Hippocampal formation (tissue), 2 donors: Measurements from ENCODE around the gene LMO1.

Experiments used
- DNase-seq, 2 donors: peaks; one replicate each; lab custom pipeline; 2025; lab: John Stamatoyannopoulos, UW

Gene LMO1

DNA sequence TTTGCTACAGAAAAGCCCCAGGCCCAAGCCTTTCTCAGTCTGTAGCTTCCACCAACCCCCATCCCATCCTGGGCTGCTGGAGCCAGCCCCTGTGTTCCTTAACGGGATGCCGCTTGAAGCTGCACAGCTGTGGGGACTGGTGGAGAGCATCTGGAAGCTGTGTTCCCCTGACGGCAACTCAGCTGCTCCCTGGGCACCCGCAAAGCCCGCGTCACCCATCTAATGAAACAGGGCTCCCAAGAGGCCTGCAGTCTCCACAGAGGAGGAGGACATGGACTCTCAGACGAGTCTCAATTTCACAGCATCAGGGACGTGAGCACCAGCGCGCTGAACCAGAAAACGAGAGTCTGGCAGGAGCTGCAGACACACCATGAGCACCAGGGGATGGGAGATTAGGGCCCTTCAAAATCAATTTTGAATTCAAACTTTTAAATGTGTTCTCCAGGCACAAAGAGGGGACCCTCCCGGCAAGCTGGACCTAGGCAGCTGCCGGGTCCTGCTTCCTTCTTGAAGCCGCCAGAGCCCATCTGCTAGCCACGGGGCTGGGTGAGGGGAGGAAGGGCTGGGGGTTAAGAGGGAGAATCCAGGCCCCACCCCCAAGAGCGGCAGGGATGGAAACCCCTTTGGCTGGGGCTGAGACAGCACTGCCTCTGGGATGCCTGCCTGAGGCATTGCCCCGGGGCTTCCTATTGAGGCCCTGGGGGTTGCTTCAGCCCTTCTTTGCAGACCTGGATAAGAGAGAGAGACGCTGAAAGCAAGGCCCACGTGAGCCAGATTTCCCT is 21.0 kb downstream of the LMO1 start:
- no peak for DNase-seq

DNA sequence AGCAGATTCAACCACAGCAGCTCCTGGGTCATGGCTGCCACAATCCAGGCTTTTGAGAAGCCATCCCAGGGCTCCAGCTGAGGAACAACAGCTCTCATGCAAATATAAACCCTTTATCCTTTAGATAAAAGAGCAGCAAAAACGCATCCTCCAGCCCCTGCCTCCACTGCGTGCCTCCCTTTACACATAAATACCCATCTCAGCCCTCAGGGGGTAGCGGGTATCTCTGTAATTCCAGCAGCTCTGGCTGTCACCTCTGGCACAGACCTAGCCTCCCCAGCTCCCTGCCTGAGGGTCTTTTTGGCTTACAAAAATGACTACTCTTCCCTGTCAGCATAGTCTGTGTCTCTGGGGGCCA is 21.6 kb downstream of the LMO1 start:
- DNase-seq = no peak

DNA sequence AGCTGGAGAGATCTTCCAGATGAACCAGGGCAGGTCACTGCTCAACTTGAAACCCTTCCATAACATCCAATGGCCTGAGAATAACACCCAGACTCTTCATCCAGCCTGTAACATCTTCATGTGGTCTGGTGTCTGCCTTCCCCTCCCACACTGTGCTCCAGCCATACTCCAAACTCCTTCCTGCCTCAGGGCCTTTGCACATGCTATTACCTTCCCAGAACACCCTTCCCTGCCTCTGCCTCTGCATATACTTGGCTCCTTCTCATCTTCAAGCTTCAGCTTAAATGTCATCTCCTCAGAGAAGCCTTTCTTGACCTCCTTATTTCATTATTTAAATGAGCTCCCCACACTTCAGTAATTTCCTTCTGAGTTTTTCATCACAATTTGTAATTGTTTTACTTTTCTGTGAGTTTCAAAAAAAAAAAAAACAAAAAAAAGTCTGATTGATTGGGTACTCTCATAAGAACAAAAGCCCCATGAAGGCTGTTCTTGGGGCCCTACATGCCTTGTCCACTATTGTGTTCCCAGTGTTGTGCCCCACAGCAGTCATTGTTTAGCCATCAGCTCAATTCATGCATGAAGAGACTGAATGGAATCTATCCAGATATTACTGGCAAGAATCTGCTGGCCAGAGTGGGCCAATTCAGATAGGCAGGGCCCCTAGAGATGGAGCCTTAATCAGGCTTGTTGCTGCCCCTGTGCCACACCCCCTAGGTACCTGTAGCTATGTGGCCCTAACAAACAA is 22.1 kb downstream of the LMO1 start:
- DNase-seq = no peak

DNA sequence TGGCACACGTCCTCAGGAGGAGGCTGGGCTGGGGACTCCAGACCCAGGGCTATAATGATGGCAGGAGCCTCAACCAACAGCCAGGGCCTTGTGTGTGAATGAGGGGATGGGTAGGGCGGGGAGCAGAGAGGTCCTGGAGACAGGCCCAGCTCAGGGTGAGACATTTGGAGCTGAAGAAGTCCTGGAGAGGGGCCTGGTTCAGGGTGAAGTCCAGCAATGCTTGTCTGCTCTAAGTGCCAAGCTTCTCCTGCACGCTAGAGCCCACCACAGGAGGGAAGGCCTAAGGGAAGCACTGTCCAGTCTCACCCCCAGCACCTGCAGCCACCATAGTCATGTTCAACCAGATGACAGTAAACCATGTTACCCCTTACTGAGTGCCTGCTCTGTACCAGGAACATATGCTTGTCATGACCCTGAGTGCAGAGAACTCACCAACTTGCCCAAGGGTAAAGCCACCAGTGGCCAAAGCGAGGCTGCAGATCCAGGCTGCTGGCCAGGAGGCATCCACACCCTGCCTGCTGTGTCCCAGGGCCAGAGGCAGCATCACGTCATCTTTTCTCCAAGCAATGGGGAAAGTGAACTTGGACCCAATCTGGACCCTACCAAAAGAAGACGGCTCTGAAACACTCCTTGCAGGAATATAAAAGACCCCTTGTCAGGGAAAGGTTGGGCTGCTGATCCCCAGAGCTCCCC is 24.0 kb downstream of the LMO1 start:
- DNase-seq = no peak

DNA sequence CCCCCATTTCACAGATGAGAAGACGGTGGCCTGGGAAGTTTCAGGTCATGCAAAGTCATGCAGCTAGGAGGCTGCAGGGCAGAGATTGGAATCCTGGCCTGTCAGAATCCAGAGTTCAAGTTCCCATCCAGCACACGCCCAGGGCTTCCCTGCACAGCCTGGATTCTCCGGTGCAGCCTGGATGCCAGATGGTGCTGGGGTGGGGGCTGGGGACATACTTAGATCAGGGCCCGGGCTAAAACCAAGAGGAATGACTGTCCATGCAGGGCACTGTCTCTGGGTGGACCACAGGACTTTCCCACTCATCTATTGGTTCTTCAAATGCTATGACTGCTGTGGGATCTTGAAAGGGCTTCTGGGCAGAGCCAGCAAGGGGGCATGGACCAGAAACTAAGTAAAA is 24.6 kb downstream of the LMO1 start:
- DNase-seq = no peak

DNA sequence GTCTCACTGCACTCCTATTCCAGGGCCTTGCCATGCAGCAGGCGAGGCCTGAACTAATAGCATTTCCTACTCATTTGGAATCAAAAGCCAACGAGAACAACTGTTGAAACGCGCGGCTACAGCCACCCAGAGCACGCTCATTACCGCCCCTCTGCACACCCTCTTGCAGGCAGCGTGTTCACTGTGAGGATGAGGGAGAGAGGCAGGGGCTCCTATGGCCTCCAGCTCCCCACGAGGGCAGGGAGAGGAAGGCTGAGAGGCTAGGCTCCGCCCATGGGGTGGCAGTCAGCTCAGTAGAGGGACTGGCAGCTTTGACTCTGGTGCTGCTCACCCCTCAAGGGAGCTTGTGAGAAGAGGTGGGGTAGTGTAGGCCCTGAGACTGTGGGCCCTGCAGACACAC is 26.2 kb downstream of the LMO1 start:
- DNase-seq = no peak

DNA sequence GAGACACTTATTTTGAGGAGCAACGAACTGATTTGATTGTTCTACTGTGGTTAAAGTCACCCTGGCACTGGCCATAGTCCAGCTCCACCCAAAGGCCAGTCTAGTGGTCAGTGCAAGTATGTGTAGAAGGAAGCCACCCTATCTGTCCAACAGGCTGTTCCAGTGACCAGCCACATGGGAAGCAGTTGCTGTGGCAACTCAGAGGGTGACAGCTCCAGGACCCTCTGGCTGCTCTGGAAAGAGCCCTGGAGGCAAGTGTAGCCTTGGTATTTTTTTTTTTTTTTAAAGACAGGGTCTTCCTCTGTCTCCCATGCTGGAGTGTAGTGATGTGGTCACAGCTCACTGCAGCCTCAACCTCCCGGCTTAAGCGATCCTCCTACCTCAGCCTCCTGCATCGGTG is 27.8 kb downstream of the LMO1 start:
- no peak for DNase-seq

DNA sequence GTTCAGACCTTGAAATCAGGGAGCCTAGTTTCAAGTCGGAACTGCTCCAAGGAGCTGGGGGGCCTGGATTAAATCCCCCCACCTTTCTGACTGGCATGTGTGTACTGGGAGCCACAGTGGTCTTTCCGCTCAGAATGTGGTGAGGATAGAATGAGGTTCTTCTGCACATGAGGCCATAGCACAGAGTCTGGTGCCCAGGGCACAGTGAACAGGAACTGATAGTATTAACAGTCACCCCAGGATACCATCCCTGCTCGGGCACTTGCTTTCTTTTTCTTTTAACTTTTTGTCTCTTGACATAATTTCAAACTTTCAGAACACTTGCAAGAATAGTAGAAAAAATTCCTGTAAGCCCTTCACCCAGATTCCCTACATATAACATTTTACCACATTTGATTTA is 28.8 kb downstream of the LMO1 start:
- no peak for DNase-seq

DNA sequence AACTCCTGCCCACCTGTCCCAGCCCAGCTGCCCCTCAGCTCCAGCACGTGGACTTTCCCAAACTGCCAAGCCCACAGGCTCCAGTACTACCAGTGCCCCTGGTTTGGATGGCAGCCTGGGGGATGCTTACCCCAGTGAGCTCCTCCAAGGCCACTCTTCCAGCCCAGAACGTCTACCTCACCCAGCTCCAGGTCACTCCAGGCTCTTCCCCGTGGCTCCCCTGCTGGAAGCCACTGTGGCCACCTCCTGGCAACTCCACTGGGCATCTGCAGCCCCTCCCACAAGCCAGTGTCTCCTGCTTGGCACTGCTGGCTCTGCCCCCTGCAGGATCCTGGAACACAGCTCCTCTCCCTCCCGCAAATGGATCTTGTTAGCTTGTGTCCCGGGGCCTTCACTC is 29.3 kb downstream of the LMO1 start:
- DNase-seq = no peak

DNA sequence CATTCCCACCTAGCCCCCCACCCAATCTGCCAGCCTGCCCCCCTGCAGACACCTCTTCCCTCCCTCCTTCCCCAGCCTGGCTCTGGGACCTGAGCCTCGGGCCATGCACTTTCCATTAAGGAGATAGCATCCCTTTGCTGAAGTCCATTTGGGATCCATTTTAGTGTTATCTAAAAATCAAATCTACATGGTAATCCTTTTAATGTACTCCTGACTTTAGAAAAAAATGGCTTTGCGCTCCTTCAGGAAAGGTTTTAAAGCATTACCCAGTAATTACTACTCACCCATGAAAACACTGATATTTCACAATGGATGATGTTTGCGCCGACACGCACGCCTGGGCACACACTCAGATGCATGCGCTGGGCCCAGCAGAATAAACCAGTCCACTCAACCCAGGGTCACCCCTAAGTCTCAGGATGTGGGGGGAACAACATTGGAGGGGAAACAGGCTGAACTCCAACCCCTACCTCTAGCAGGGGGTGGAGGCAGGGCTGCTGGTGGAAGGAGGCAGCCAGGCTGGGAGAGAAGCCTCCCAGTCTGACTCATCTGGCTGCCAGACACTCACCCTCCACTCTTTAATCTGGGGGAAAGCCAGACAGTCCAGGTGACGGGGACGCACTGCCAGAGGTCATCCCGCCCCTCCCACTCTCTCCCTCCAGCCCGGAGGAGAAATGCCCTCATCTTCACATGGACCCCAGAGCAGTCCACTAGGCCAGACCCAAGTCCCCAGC is 29.8 kb downstream of the LMO1 start:
- DNase-seq = no peak

DNA sequence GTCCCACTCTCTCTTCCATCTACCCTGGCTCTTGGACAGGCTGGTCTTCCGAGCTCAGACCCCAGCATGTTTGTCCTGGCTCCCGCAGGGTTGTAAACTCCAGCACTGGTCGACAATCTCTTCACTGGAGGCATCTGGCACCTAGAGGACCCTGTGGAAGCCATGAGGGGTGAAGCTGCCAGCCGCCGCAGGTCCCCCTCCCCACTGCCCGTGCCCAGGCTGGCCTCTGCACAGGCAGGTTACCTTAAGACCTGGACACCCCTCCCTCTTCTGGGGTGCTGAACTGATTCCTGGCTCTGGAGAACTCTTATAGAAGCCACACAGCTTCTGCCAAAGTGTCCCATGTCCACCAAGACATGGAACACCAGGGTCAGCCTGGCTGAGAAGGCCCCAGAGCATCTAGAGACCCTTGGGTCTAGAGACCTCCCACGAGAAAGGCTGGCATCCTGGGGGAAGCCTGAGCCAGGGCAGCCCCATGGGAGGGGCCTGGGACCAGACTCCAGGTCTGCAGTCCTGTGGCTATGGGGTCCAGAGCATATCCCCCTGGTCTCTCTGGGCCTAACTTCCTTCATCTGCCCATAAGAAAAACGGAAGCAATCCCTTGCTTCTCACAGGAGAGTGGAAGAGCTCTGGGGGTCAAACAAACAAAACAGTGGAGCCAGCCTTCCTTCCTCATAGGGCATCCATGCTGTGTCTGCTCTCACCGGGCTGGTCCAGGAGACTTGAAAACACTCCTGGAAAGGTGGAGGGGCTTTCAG is 30.6 kb downstream of the LMO1 start:
- no peak for DNase-seq

DNA sequence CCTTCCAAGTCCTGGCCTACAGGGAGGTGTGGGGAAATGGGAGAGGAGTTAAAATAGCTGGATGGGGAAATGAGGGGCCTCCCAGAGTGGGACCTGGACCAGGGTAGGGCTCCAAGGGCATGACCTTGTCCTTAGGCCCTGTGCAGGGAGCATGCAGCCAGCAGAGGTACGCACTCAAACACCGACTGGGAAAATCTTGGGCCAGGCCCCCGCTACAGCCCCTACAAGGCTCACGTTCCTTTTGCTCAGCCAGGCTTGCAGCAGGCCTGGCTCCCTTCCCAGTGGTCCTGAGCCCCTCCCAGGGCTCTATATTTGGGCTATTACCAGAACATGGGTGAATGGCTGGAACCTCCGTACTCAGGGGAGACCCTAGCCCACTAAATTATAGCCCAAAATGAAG is 31.3 kb downstream of the LMO1 start:
- DNase-seq = no peak

DNA sequence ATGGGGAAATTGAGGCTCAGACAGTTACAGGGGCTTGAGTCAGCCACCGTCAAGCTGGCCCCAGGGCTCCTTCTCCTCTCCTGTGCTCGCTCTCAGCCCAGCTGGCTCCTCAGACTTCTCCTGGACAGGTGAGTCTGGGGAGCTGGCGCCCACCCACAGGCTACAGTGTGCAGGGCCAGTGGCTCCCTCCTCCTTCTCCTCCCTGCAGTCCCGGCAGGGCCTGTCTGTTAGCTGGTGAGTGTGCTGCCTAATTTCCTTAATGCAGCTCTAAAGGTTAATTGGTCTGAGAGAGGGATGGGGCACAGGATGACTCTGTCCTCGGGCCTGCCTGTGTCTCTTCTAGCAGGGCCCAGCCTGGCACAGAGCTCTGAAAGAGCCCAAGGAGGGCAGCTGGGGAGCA is 31.7 kb downstream of the LMO1 start:
- no peak for DNase-seq

DNA sequence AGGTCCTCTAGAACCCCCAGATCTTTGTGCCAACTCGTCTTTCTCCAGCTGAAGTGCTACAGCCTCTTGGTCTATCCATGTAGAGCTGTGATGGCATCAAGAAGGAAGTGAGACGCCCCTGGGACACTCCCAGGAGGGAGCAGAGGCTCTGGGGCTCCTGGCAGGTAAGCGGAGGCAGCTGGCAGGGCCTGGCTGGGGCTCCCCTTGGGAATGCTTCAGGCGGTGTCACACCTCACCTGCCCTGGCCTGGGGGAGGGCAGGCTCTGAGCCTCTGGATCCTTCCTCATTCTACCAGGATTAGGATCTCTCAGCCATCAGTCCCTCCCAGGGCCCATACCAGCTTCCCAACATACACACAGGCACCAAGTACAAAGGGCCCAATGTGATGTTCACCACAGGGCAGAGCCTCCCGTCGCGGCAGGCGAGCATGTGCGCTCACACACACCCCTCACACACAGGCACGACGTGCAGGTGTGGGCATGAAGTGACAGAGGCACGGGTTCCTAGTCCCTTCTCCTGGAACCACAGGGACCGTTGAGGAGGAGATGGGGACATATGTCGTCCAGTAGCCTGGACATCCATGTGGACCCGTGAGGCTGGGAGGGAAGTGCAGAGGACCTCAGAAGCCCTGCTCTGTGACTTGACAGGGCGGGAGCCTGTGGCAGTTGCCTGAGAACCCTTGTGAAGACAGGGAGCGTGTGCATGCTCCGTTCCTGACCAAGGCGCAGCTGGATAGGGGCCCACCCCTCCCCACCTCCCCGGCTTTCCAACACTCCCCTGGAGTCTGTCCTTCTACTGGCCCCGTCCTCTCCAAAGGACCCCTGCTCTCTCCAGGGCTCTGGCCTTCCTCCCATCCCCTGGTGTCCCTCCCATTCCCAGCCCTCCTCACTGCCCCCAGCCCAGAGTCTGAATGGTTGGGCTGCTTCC is 32.5 kb downstream of the LMO1 start:
- no peak for DNase-seq

DNA sequence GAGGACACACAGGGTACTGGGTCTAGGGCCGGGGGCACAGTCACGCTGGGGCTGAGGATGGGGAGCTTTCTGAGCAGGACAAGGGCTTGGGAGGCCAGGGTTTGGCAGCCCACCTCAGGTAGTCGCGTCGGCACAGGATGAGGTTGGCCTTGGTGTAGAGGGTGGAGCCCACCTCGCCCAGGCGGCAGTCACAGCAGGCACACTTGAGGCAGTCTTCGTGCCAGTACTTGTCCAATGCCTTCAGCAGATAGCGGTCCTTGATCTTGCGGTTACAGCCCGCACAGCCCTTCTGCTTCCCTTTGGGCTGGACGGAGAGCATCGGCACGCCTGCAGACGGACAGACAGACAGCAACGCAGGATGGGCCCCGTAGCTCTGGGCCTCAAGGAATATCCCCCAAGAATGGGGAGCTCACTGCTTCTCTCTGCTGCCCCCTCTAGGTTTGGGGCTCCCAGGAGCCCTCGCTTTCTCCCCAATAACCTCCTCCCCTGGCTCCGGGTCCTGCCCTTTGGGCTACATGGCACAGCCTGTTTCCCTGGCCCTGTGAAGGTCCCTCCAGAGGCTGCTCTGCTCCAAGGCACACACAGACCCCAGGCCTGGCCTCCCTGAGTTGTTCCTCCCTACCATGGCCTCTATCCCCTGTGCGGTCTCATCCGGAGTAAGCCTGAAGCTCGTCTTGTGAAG is 33.4 kb downstream of the LMO1 start:
- no peak for DNase-seq

DNA sequence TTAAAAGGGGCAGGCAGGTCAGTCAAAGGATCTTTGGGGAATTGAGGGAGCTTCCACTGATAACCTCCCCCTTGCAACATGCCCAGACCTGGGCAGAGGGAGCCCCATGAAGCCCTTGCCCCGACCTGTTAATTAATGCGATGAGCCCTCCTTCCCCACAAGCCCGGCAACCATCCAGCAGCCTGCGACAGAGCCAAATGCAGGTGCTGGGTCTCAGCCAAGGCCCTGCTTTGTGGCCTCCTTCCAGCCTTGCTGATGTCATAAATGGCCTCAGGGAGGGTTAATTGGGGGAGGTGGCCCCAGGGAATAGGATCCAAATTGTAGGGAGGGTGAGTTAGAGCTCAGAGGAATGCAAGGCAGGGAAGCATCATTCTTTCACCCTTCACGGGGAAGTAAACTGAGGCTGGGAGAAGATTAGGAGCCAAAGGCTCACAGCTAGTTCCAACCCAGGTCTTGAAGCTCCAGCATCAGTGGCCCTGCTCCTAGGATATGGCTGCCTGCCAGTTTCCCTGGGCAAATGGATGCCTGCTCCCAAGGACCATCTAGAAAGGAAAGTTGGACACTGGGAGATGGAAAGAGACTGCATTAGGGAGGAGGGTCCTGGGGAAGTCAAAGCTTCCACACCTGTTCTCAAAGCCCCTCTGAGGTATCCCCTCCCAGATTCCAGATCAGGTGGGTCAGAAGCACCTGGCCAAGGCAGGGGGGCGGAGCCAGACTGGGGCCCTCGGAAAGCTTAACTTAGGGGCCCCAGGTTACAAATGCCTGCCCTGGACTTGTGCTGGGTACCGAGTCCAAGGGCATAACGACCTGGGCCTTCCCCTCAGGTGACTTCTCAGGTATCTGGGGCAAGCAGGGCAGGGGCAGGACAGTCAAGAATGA is 34.1 kb downstream of the LMO1 start:
- DNase-seq = no peak

DNA sequence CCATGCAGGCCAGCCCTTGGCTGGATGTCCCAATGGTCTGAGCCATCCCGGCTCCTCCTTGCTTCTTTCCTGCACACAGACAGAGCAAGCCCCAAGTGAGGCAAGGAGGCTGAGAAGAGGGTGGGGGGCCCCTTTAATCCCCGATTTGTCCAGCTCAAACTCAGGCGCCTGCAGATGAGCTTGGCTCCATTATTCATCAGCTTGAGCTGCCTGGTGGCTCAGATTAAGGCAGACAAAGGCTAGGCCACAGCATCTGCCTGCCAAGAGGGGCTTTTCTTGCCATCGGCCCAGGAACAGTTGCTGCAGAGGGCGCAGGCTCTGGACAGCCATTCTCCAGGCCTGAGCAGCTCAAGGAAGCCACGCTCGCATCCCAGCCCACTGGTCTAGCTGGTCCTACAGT is 35.4 kb downstream of the LMO1 start:
- no peak for DNase-seq

DNA sequence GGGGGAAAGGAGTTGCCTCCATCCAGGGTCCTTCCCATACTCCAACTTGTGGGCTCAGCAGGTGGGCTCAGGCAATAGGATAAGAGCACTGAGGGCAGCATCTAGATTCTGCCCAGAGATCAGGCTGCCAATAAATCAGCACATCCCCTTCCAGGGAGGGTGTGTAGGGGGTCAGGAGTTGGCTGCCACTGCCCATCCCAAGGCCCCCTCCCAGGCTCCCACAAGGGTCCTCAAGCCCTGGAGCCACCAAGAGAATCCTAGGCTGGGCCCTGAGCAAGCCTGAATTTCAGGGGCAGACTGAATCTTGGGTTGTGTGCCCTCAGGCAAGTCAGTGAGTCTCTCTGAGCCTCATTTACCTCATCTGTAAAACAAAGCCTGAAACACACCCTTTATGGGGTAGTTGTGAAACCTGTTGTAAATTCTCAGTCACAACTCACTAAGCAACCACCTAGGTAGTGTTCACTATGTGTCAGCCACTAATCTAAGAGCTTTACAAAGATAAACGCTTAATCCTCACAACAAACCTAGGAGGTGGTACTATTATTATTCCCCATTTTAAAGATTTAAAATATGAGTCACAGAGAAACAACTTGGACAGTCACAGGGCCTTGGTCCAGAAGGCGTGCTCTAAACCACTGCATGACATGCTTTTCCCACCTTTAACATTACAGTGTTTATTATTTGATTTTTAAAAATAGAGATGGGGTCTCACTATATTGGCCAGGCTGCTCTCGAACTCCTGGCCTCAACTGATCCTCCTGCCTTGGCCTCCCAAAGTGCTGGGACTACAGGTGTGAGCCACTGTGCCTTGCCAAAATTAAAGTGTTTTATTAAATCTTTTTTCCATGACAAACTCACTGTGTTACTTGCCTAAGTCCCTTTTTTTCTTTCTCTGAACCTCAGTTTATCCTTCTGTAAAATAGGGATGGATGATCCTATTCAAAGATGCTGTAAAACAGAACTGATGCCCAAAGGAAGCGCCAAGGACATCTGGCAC is 36.2 kb downstream of the LMO1 start:
- no peak for DNase-seq
